GM21717 (cell line): ENCODE data around the gene TERF2IP.

ENCODE experiments used
- ATAC-seq: cut with Tn5 transposase; IDR thresholded peaks from one replicate; pipeline ENCODE4 v1.9.1; 2021; ENCODE audit warnings: mild to moderate bottlenecking, moderate library complexity; ENCODE audit not compliant: unreplicated experiment

TERF2IP gene

DNA sequence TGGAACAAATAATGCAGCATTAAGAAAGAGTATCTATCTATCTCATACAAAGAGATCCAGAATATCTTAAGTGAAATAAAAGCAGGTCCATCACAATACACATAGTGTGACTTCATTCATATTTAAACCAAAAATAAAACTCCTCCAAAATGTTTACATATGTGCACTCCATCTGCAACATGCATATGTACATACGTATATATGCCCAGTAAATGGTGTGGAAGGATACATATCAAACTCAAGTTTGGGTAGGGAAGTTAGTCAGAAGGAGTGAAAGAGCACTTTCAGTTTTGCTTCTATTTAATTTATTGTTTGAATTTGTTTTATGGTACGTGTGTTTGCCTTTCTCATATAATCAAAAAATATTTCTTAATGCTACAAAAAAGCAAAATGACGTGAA lies 12.5 kb upstream of the TERF2IP start:
- ATAC-seq: no peak

DNA sequence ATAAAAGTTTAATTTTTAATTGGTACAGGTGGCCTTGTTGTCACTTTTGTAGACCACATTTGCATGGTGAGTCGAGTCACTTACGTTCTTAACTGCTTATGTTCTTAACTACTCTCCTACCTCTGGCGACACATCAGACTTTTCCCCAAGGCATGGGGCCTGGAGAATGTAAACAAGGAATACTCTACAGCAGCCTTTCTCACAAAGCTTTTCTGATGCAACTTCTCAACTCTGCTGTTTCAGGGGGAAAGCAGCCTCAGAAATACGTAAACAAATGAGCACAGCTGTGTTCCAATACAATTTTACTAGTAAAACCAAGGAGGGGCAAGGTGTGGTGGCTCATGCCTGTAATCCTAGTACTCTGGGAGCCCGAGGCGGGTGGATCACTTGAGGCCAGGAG lies 7.0 kb upstream of the TERF2IP start:
- no peak for ATAC-seq

DNA sequence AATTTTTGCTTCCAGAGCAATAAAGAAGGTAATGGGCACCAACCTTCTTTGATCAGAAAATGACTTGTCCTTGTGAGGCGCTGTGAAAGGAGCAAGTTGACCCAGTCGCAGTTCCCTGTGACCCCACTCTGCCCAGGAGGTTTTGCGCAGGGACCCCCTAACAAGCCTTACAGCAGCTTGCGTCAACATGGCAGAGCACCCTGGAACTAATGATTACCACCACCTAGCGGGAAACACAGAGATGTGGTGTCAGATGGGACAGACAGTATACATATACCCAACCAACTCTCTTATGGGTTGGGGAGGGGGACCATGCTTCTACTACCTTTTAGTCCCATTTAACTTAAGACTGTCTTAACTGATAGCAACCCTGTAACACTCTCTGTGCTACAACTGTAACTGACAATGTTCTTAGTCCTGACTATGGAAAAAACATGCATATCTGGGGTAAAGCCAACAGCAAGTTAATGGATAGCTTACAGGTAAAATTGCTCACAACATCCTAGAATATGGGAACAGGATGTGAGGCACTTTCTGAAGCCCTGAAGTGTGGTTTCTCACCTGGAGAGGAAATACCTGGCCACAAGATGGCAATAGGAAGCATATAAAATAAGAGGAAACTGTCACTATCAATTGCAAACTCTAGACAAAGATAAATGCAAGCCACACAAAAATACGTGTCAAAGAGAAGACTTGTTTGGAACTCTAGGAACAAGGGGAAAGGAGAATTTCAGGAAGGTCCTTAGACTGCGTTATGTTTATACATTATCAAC lies 3.1 kb upstream of the TERF2IP start:
- ATAC-seq: no peak

DNA sequence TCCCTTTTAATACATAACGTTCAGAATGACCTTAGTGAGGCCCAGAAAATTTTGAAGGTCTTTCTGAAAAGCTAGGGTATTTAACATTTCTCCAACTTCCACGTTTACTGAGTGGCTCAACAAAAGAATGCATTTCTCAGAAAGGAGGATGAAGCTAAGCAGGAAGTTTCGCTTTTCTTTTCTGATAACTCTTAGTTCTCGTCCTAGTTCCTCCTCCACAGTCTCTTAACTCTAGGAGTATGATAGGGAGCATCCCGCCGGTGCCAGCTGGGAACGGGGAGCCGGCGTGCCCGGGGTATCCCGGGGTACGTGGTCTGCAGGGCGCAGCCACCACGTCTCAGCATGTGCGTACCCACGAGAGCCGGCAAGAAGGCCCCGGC lies 471 bp upstream of the TERF2IP start:
- peak; percentile 19 for ATAC-seq

DNA sequence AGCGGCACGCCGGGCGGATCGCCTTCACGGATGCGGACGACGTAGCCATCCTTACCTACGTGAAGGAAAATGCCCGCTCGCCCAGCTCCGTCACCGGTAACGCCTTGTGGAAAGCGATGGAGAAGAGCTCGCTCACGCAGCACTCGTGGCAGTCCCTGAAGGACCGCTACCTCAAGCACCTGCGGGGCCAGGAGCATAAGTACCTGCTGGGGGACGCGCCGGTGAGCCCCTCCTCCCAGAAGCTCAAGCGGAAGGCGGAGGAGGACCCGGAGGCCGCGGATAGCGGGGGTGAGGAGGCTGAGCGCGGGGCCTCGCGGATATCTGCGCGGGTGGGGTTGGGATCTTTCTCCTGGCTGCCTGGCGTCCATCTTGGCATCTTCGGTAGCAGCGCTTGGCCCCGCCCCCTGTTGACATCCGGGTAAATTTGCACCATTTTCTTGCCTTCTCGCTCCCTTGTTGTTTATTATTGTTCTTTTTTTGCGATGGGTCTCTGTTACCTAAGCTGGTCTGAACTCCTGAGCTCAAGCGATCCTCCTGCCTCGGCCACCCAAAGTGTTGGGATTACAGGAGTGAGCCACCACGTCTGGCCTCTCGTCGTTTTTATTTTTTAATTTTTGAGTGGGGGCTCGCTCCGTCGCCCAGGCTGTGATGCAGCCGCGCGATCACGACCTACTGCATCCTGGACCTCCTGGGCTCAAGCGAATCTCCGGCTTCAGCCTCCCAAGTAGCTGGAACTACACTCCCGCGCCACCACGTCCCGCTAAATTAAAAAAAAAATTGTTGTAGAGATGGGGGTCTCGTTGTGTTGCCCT lies 898 bp downstream of the TERF2IP start:
- ATAC-seq: peak; percentile 38

DNA sequence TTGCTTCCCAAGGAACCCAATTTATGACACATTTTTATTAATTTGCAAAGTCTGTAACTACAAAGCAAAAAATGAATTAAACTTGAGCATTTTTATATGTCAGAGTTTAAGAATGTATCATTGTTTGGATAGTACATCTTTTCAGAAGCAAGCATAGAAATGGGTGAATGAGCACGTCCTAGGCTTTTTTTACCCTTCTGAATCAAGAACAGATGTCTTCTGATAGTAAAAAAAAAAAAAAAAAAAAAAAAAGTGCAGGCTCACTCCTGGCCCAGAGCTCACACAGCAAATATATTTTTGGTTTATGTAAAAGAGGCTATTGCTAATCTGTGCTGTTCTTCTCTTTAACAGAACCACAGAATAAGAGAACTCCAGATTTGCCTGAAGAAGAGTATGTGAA lies 6.3 kb downstream of the TERF2IP start:
- ATAC-seq: no peak

DNA sequence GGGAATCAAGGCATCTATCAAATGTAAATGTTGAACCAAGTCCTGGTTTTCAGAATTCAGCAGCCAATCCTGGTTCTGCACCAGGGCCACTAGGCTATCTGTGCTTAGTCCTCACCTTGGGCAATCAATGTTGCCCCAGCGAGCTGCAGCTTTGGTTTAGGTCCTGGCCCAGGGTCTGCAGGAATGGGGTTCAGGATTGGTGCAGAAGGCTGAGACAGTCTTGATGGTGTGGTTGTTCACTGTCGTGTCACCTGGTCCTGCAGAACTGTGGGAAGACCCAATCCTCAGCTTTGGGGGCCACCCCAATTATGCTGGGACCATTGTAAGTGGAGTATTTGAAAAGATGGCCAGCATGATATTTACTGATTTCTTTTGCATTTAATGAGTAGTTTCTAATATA lies 10.6 kb downstream of the TERF2IP start:
- ATAC-seq: no peak

DNA sequence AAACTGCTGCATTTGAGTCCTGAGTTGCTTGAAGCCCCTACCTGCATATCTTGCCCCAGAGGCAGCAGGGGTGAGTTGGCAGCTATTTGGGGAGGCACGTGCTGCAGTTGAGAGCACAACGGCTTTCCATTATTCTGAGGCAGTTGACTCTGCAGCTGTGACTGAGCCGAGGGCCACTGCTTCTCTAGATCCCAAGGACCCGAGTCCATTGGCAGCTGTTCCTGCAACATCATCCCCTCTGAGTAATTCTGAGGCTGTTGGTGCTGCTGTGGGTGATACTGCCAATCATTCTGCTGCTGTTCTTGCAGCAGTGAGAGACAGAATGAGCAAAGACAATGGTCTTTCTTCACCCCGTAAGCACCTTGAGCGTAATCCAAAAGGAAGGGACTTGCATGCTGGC lies 12.7 kb downstream of the TERF2IP start:
- ATAC-seq: no peak

DNA sequence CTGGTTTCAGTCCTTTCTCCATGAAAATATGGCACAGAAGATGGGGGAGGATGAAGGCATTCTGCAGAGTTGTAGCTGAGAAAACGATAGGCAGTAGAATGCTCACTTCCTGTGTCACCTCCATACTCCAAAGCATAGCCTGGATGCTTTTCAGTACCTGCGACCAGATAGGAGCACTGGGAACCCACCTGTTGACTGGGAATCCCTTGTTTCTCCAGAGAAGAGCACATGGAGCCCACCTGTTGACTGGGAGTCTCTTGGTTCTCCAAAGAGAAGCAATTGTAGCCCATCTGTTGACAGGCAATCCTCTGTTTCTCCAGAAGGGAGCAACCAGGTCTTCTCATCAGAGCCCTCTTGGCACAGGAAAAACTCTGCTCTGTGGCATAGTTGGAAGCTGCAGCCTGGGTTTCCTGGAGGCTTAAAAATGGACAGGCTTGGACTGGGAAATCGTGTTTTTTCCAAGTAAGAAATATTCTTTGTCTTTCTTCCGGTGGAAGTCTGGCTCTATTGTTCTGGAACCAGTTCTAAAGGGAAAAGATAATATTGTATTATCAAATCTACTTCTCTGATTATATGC lies 13.2 kb downstream of the TERF2IP start:
- no peak for ATAC-seq

DNA sequence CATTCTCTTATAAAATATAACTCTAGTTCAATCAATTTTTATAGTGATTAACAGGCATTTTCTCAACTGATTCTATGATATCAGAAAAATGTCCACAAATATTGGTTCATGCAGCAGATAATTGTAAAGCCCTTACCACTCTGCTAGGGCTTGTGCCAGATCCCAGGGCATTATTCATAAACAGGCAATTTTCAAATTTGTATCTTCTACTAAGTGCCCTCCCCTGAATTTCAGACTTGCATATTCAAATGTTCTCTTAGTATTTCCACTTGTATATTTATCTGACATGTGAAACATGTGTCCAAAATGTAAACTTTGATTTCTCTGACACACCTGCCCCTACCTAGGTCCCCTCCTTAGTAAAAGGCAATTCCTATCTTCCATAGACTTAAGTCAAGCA lies 19.9 kb downstream of the TERF2IP start:
- ATAC-seq: no peak

DNA sequence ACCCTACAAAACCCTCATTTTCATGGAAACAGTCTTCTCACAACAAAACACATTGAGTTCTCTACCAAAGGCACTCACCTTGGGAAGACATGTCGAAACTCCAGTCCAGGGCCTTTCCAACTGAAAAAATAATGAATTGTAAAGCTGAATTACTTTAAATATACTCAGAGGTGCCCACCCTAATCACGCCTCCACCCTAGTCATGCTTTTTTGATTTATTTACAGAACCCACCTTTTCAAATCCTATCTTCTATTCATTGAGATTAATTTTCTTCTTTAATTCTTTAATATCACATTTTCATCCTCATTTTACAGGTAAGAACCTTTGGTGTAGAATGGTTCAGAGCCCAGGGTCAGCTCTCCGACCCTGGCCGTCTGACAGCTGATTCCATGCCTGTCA lies 29.3 kb downstream of the TERF2IP start, which contains the start of gene CPHXL2:
TSS of gene CPHXL2 (minus strand) at position 101 of the 400 bp plus-strand sequence. CDS start at position 91, 10 bp downstream.
- ATAC-seq: no peak

DNA sequence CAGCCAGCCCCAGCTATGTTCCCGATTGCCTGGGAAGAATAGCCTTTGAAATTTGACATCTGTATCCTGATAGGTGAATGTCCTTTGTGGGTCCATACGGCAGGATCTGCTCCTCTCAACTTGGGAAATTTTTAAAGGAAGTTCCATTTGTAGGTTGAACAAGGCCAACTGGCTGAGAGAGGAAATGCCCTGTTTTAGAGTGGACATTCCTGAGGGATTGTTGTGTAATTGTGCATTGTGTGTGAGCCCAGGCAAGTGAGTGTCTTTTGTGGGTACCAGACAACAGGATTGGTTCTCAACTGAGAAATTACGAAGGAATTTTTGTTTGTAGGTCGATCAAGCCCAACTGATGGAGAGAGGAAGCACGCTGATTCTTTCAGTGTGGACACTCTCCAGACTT lies 31.8 kb downstream of the TERF2IP start:
- no peak for ATAC-seq

DNA sequence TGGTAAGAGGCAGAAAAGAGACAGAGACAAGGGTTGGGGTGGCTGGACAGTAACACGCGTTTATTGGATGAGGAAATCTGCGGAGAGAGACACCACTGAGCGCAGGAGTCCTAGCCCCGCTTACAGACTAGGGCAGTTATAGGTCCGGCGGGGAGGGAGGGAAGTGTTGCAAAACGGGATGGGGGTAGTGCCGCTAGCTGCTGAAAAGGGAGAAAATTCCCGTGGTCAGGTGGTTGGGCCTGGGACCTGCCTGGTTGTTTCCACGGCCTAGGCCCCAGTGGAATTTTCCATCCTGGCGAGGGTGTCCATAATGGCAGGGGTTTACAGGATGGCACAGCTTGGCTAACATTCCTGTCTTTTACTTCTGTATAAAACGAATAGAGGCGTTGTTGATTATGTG lies 34.7 kb downstream of the TERF2IP start:
- ATAC-seq: no peak

DNA sequence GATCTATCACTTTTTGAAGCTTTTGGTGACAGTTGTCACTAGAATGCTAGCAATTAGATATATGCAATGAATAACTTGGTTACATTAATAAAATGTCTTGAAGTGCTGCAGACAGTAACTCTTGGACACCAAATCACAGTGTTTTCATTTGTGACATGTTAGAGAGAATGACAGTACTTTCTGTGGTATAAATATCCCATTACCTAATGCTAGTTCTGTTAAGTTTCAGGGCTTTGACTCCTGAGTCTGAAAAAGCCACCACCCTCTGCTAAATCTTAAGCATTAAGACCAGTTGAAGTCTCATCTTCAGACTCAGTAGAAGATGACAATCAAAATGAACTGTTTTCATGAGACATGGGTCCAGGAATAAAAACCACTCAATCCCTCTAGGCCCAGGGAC lies 39.8 kb downstream of the TERF2IP start:
- ATAC-seq: no peak

DNA sequence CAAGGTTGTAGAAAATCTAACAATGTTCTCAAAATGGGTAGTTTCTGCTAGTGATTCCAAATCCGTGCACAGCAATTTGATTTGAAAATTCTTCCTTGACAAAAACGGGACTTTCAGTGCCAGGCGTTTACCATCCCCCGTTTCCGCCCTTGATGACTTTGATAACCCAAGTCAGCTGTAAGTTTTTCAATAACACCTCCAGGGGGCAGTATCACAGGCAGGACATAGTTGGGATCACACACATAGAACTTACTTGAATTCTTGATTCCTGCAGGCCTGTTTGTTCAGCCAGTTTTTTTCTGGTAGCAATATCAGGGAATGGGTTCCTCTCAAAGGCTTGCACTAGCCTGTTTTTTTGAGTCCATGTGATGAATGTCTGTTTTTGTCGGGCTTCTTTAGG lies 48.1 kb downstream of the TERF2IP start:
- ATAC-seq: no peak

DNA sequence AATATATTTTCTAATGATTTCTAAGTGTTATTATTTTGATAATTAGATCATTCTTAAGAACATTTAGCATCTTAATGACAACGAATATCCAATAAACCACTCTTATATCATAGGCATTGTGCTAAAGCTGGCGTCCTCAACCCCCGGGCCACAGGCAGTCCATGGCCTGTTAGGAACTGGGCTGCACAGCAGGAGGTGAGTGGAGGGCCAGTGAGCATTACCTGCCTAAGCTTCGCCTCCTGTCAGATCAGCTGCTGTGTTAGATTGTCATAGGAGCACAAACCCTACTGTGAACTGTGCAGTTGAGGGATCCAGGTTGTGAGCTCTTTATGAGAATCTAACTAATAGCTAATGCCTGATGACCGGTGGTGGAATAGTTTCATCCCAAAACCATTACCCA lies 50.0 kb downstream of the TERF2IP start:
- no peak for ATAC-seq

DNA sequence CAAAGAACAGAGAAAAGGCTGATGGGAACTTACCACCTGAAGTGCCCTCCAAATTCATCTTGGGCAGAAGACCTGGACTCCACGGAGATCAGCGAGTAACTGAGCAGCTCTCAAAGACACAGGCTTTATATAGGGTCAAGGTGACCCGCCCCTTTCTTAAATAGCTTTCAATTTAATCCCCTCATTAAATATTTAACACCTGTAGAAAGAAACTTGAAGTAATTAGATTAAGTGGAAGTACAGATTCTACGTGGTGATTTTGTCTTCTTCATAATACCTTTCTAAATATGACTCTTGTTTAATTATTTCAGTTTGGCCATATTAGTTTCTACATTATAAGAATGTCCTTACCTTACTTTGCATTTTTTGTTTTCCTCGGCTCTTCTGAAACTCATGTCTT lies 53.8 kb downstream of the TERF2IP start, which contains the start of gene DUXB:
TSS of gene DUXB (minus strand) at position 101 of the 400 bp plus-strand sequence. CDS start at position 58, 43 bp downstream.
- ATAC-seq: no peak

DNA sequence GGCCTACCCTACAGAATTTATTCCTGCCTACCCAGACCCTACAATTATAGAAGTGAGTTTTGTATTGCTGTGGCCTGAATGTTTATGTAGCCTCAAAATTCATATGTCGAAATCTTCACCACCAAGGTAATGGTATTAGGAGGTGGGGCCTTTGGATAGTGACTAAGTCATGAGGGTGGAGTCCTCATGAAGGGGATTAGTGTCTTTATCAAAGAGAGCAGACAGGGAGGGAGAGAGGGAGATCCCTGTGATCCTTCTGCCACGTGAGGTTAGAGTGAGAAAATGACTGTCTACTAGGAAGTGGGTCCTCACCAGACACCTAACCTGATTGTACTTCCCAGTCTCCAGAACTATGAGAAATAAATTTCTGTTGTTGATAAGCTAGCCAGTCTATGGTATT lies 54.7 kb downstream of the TERF2IP start:
- ATAC-seq: no peak

DNA sequence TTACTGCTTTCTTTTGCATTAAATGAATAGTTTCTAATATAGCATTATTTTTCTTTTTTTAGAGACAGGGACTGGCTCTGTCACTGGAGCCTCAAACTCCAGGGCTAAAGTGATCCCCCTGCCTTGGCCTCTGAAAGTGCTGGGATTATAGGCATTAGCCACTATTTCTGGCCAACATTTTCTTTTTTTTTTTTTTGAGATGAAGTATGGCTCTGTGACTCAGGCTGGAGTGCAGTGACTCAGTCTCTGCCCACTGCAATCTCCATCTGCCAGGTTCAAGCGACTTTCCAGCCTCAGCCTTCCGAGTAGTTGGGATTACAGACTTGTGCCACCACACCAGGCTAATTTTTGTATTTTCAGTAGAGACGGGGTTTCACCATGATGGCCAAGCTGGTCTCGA lies 55.7 kb downstream of the TERF2IP start:
- ATAC-seq: no peak
